Dendritic cell treated with granulocyte-macrophage colony-stimulating factor and Interleukin-4, amounts not matched to agents 40 ng/mL and 50 ng/mL, for 4 days (primary cell): ENCODE data around the gene LRRTM4.
"Not testable (repeated sequence)": the region's sequence is repeated elsewhere in the genome, so short reads cannot be mapped to it uniquely, and the experiment has no call there.

Experiments used
- H3K27ac Mint-ChIP-seq: one replicate; pipeline ENCODE4 v1.8.0; 2022; ENCODE audit warnings: mild to moderate bottlenecking, mixed read lengths
- H3K27me3 Mint-ChIP-seq: one replicate; pipeline ENCODE4 v1.8.0; 2022; ENCODE audit warnings: mild to moderate bottlenecking, mixed read lengths
- H3K36me3 Mint-ChIP-seq: one replicate; pipeline ENCODE4 v1.8.0; 2022; ENCODE audit warnings: low read depth, mixed read lengths
- H3K4me1 Mint-ChIP-seq: one replicate; pipeline ENCODE4 v1.8.0; 2022; ENCODE audit warnings: low read depth, mixed read lengths
- H3K4me3 Mint-ChIP-seq: one replicate; pipeline ENCODE4 v1.8.0; 2022; ENCODE audit warnings: mild to moderate bottlenecking, moderate library complexity, mixed read lengths
- H3K9me3 Mint-ChIP-seq: one replicate; pipeline ENCODE4 v1.8.0; 2022; ENCODE audit warnings: mixed read lengths
- intact Hi-C: fragments of 100-400 bp; cut with micrococcal nuclease; formaldehyde crosslinking; loops from one replicate; pipeline ENCODE4 v1.15.0; 2022

LRRTM4 gene

GRCh38 chr2:77149565-77149964 is 372.6 kb downstream of the LRRTM4 start:
- peaks cover 7% of the 10 kb centered on the region for H3K9me3 Mint-ChIP-seq
- no peaks in the 10 kb centered on the region for H3K4me1 Mint-ChIP-seq
- H3K4me3 Mint-ChIP-seq = no peak overlapping the region
- H3K36me3 Mint-ChIP-seq = no peaks in the 10 kb centered on the region
- no peak overlapping the region for H3K27ac Mint-ChIP-seq
- intact Hi-C loops = no loop called here
- no peaks in the 10 kb centered on the region for H3K27me3 Mint-ChIP-seq

GRCh38 chr2:77147153-77147552 is 375.0 kb downstream of the LRRTM4 start:
- intact Hi-C loops = no loop called here
- peaks cover 7% of the 10 kb centered on the region for H3K9me3 Mint-ChIP-seq
- no peaks in the 10 kb centered on the region for H3K36me3 Mint-ChIP-seq
- H3K4me3 Mint-ChIP-seq = no peak overlapping the region
- H3K27ac Mint-ChIP-seq = no peak overlapping the region
- H3K27me3 Mint-ChIP-seq = no peaks in the 10 kb centered on the region
- H3K4me1 Mint-ChIP-seq = no peaks in the 10 kb centered on the region

GRCh38 chr2:77144772-77145171 is 377.4 kb downstream of the LRRTM4 start:
- Mint-ChIP-seq H3K36me3 (no peaks in the 10 kb centered on the region), H3K9me3 (no peaks in the 10 kb centered on the region), H3K27ac (no peak overlapping the region), H3K4me1 (no peaks in the 10 kb centered on the region), H3K27me3 (no peaks in the 10 kb centered on the region), H3K4me3 (no peak overlapping the region)
- intact Hi-C loops = no loop called here

- no peak overlapping the region for H3K27ac Mint-ChIP-seq
- H3K4me3 Mint-ChIP-seq = no peak overlapping the region
- H3K36me3 Mint-ChIP-seq = no peaks in the 10 kb centered on the region
- H3K4me1 Mint-ChIP-seq = no peaks in the 10 kb centered on the region
- H3K9me3 Mint-ChIP-seq = peaks cover 25% of the 10 kb centered on the region
- H3K27me3 Mint-ChIP-seq = no peaks in the 10 kb centered on the region
- intact Hi-C loops = no loop called here
These were observed 380.0 kb downstream of the LRRTM4 start for GRCh38 chr2:77142141-77142540.

- H3K4me3 Mint-ChIP-seq, H3K4me1 Mint-ChIP-seq, intact Hi-C loops, H3K27me3 Mint-ChIP-seq, H3K9me3 Mint-ChIP-seq, H3K36me3 Mint-ChIP-seq, H3K27ac Mint-ChIP-seq: not testable (repeated sequence)
These were observed 393.7 kb downstream of the LRRTM4 start for GRCh38 chr2:77128479-77128878.

- Mint-ChIP-seq H3K4me3 (no peak overlapping the region), H3K9me3 (peaks cover 2% of the 10 kb centered on the region), H3K27me3 (no peaks in the 10 kb centered on the region), H3K27ac (no peak overlapping the region), H3K4me1 (no peaks in the 10 kb centered on the region), H3K36me3 (no peaks in the 10 kb centered on the region)
- intact Hi-C loops = no loop called here
These were observed 394.8 kb downstream of the LRRTM4 start for GRCh38 chr2:77127345-77127744.

- Mint-ChIP-seq H3K27me3 (no peaks in the 10 kb centered on the region), H3K36me3 (no peaks in the 10 kb centered on the region)
- intact Hi-C loops = no loop called here
These were observed 400.7 kb downstream of the LRRTM4 start for GRCh38 chr2:77121518-77121917.

GRCh38 chr2:77119333-77119732 is 402.8 kb downstream of the LRRTM4 start:
- Mint-ChIP-seq H3K27me3 (no peaks in the 10 kb centered on the region), H3K4me1 (no peaks in the 10 kb centered on the region), H3K36me3 (no peaks in the 10 kb centered on the region), H3K27ac (no peak overlapping the region), H3K4me3 (no peak overlapping the region), H3K9me3 (peaks cover 7% of the 10 kb centered on the region)
- intact Hi-C loops = no loop called here

More at GRCh38 chr2:77121518-77121917, 400.7 kb downstream of the LRRTM4 start:
- H3K27ac Mint-ChIP-seq = no peak overlapping the region
- H3K4me1 Mint-ChIP-seq = no peaks in the 10 kb centered on the region
- H3K4me3 Mint-ChIP-seq = no peak overlapping the region
- H3K9me3 Mint-ChIP-seq = no peaks in the 10 kb centered on the region

- Mint-ChIP-seq H3K27me3 (no peaks in the 10 kb centered on the region), H3K27ac (no peak overlapping the region), H3K4me3 (no peak overlapping the region), H3K9me3 (peaks cover 16% of the 10 kb centered on the region), H3K4me1 (no peaks in the 10 kb centered on the region), H3K36me3 (no peaks in the 10 kb centered on the region)
- intact Hi-C loops = no loop called here
These were observed 413.3 kb downstream of the LRRTM4 start for GRCh38 chr2:77108915-77109314.

- intact Hi-C loops = no loop called here
- H3K36me3 Mint-ChIP-seq = no peaks in the 10 kb centered on the region
- no peaks in the 10 kb centered on the region for H3K27me3 Mint-ChIP-seq
These were observed 417.2 kb downstream of the LRRTM4 start for GRCh38 chr2:77105008-77105407.

GRCh38 chr2:77104554-77104953 is 417.6 kb downstream of the LRRTM4 start:
- Mint-ChIP-seq H3K27ac (no peak overlapping the region), H3K27me3 (no peaks in the 10 kb centered on the region), H3K4me3 (no peak overlapping the region), H3K9me3 (peaks cover 16% of the 10 kb centered on the region), H3K36me3 (no peaks in the 10 kb centered on the region), H3K4me1 (no peaks in the 10 kb centered on the region)
- intact Hi-C loops = no loop called here

More at GRCh38 chr2:77105008-77105407, 417.2 kb downstream of the LRRTM4 start:
- H3K27ac Mint-ChIP-seq = no peak overlapping the region
- no peaks in the 10 kb centered on the region for H3K4me1 Mint-ChIP-seq
- peaks cover 16% of the 10 kb centered on the region for H3K9me3 Mint-ChIP-seq
- no peak overlapping the region for H3K4me3 Mint-ChIP-seq

- intact Hi-C loops = no loop called here
- Mint-ChIP-seq H3K4me1 (no peaks in the 10 kb centered on the region), H3K4me3 (no peak overlapping the region), H3K36me3 (no peaks in the 10 kb centered on the region), H3K27ac (no peak overlapping the region), H3K27me3 (no peaks in the 10 kb centered on the region), H3K9me3 (peaks cover 16% of the 10 kb centered on the region)
These were observed 419.2 kb downstream of the LRRTM4 start for GRCh38 chr2:77102927-77103326.

GRCh38 chr2:77101796-77102452 is 420.3 kb downstream of the LRRTM4 start:
- no peaks in the 10 kb centered on the region for H3K27me3 Mint-ChIP-seq
- intact Hi-C loops = no loop called here

GRCh38 chr2:77099961-77100360 is 422.2 kb downstream of the LRRTM4 start:
- Mint-ChIP-seq H3K27ac (no peak overlapping the region), H3K4me3 (no peak overlapping the region), H3K4me1 (no peaks in the 10 kb centered on the region), H3K9me3 (peaks cover 16% of the 10 kb centered on the region), H3K27me3 (no peaks in the 10 kb centered on the region), H3K36me3 (no peaks in the 10 kb centered on the region)
- intact Hi-C loops = no loop called here

More at GRCh38 chr2:77101796-77102452, 420.3 kb downstream of the LRRTM4 start:
- H3K4me1 Mint-ChIP-seq = no peaks in the 10 kb centered on the region
- no peak overlapping the region for H3K4me3 Mint-ChIP-seq
- H3K9me3 Mint-ChIP-seq = peaks cover 16% of the 10 kb centered on the region
- H3K36me3 Mint-ChIP-seq = no peaks in the 10 kb centered on the region
- no peak overlapping the region for H3K27ac Mint-ChIP-seq

GRCh38 chr2:77095525-77095924 is 426.7 kb downstream of the LRRTM4 start:
- peaks cover 16% of the 10 kb centered on the region for H3K9me3 Mint-ChIP-seq
- H3K27me3 Mint-ChIP-seq, H3K4me3 Mint-ChIP-seq, H3K4me1 Mint-ChIP-seq, intact Hi-C loops, H3K36me3 Mint-ChIP-seq, H3K27ac Mint-ChIP-seq: not testable (repeated sequence)
